HepG2 (cell line): ENCODE measurements around the gene MYO7A. TPM values are rescaled to one million over a fixed set of nuclear protein-coding genes. Genes with fewer than 3 reads are reported as not detected.

Source experiments
- AHDC1 ChIP-seq: sonication (generic); formaldehyde crosslinking; IDR thresholded peaks from 2 replicates; pipeline ENCODE4 v1.5.1; 2020; ENCODE audit warnings: mild to moderate bottlenecking, missing genetic modification reagents, borderline replicate concordance
- FOXA3 ChIP-seq: IDR thresholded peaks from 2 replicates; pipeline ENCODE4 v1.6.1; 2016; ENCODE audit warnings: missing genetic modification reagents, missing compliant biosample characterization
- FOXP4 ChIP-seq: sonication (generic); formaldehyde crosslinking; IDR thresholded peaks from 2 replicates; pipeline ENCODE4 v1.4.0; 2020; ENCODE audit warnings: missing genetic modification reagents
- FUBP1 ChIP-seq: sonication (generic); formaldehyde crosslinking; IDR thresholded peaks from 2 replicates; pipeline ENCODE4 v1.5.1; 2020; ENCODE audit warnings: missing genetic modification reagents, mild to moderate bottlenecking, borderline replicate concordance
- GABPA ChIP-seq, 2 experiments: IDR thresholded peaks; 2 replicates each; pipeline ENCODE4 v1.6.1; 2011 to 2016; ENCODE audit warnings: low read depth in 2 of 2, low read length in 1 of 2, missing biosample characterization in 1 of 2, missing genetic modification characterization in 1 of 2
- GATAD2A ChIP-seq: IDR thresholded peaks from 2 replicates; pipeline ENCODE4 v1.6.1; 2016
- HDAC2 ChIP-seq: sonication (generic); formaldehyde crosslinking; IDR thresholded peaks from 2 replicates; pipeline ENCODE4 v1.4.0; 2020; ENCODE audit warnings: missing genetic modification reagents
- KLF12 ChIP-seq: sonication (generic); formaldehyde crosslinking; IDR thresholded peaks from 2 replicates; pipeline ENCODE4 v1.4.0; 2020; ENCODE audit warnings: missing genetic modification reagents, borderline replicate concordance
- KLF9 ChIP-seq: IDR thresholded peaks from 2 replicates; pipeline ENCODE4 v1.6.1; 2016; ENCODE audit warnings: low read depth
- TMF1 ChIP-seq: sonication (generic); formaldehyde crosslinking; IDR thresholded peaks from 2 replicates; pipeline ENCODE4 v1.8.1; 2022; ENCODE audit warnings: low read depth, missing genetic modification reagents
- ZBTB21 ChIP-seq: sonication (generic); formaldehyde crosslinking; IDR thresholded peaks from 2 replicates; pipeline ENCODE4 v1.4.0; 2020; ENCODE audit warnings: missing genetic modification reagents
- ZFP36L2 ChIP-seq: sonication (generic); formaldehyde crosslinking; IDR thresholded peaks from 2 replicates; pipeline ENCODE4 v1.4.0; 2020; ENCODE audit warnings: missing genetic modification reagents
- ZNF326 ChIP-seq: sonication (generic); formaldehyde crosslinking; IDR thresholded peaks from 2 replicates; pipeline ENCODE4 v1.4.0; 2020; ENCODE audit warnings: missing genetic modification reagents, borderline replicate concordance
- ZNF337 ChIP-seq: sonication (generic); formaldehyde crosslinking; IDR thresholded peaks from 2 replicates; pipeline ENCODE4 v1.5.1; 2020; ENCODE audit warnings: missing genetic modification reagents, low read depth, mild to moderate bottlenecking, borderline replicate concordance
- ZNF615 ChIP-seq: sonication (generic); formaldehyde crosslinking; IDR thresholded peaks from 2 replicates; pipeline ENCODE4 v1.5.0; 2020; ENCODE audit warnings: mild to moderate bottlenecking, missing genetic modification reagents, borderline replicate concordance
- polyA plus RNA-seq, 8 experiments: library from polyadenylated mRNA; depleted of rRNA in 3 of 8; stranded (reverse) in 7 of 8; unstranded in 1 of 8; fragments of >200 nt; fragmentation: Illumina TruSeq in 4 of 8; extraction: Trizol in 4 of 8; gene quantifications; 2 replicates each; pipeline versions ENCODE4 v1.2.1 to v1.2.3, GENCODE V29; 2011 to 2016; ENCODE audit warnings: low read depth in 4 of 8, missing spikeins in 1 of 8, mixed read lengths in 1 of 8; ENCODE audit not compliant: insufficient read depth in 1 of 8
- total RNA-seq, 5 experiments: library from RNA; depleted of rRNA; stranded (reverse); fragments of >200 nt; fragmentation: Illumina TruSeq; extraction: Trizol; gene quantifications; 2 replicates each; pipeline ENCODE4 v1.2.3, GENCODE V29; 2016; ENCODE audit warnings: low read depth in 1 of 5

MYO7A gene
- total and polyA plus RNA-seq, 2 of the 13 experiments (the other 11 are each of a cell fraction or from before 2014, with no cell fraction given), result 7.5 to 10.0 TPM

- no peak for TF ChIP-seq TMF1
- no peak for TF ChIP-seq KLF12
- TF ChIP-seq GABPA (IDR thresholded peaks at IDR 0.05; ENCODE audit: low read depth, low read length), result 0 out of 2 replicates have a peak, but pooled peaks have one; percentile 25
- TF ChIP-seq GABPA (CRISPR knock-in tag; IDR thresholded peaks at IDR 0.05; ENCODE audit: low read depth), result peak; percentile 66
- TF ChIP-seq GATAD2A (CRISPR knock-in tag), result no peak
- no peak for TF ChIP-seq ZBTB21 (CRISPR knock-in tag)
- TF ChIP-seq KLF9 (CRISPR knock-in tag), result no peak
- peak; percentile 54; the same call in 1 of the 2 replicates for TF ChIP-seq FOXP4 (CRISPR knock-in tag)
- TF ChIP-seq FOXA3 (CRISPR knock-in tag), result peak; percentile 86
- TF ChIP-seq ZNF337, result no peak
- no peak for TF ChIP-seq AHDC1 (CRISPR knock-in tag)
- no peak for TF ChIP-seq ZFP36L2 (CRISPR knock-in tag)
- no peak for TF ChIP-seq FUBP1 (CRISPR knock-in tag)
- no peak for TF ChIP-seq ZNF326 (CRISPR knock-in tag)
- TF ChIP-seq ZNF615 (CRISPR knock-in tag), result no peak
- TF ChIP-seq HDAC2 (CRISPR knock-in tag), result no peak
Measured at GRCh38 chr11:77173494-77173893, 45.4 kb downstream of the MYO7A start (continued).
